Activated CD8-positive, alpha-beta memory T cell treated with anti-CD3 and anti-CD28 coated beads, Interleukin-2, amount 50 U/mL, for 1 hour (primary cell): ENCODE measurements around the gene LGALS13.
"Not testable (repeated sequence)": the region's sequence is repeated elsewhere in the genome, so short reads cannot be mapped to it uniquely, and the experiment has no call there.

Experiments
- DNase-seq: peaks from one replicate; pipeline ENCODE4 v3.0.0-alpha.2; 2020; ENCODE audit errors: extremely low read depth

The LGALS13 gene

GRCh38 chr19:39617745-39618144 lies 15.4 kb downstream of the LGALS13 start:
- DNase-seq, result no peak

- DNase-seq, result no peak
These were observed 21.6 kb downstream of the LGALS13 start for GRCh38 chr19:39623946-39624345.

GRCh38 chr19:39627631-39628030 lies 25.3 kb downstream of the LGALS13 start:
- DNase-seq, result not testable (repeated sequence)

GRCh38 chr19:39631178-39631577 lies 28.9 kb downstream of the LGALS13 start:
- no peak for DNase-seq

- no peak for DNase-seq
These were observed 29.3 kb downstream of the LGALS13 start for GRCh38 chr19:39631626-39632025.

GRCh38 chr19:39637891-39638290 lies 35.6 kb downstream of the LGALS13 start:
- DNase-seq, result no peak

- DNase-seq, result no peak
These were observed 39.4 kb downstream of the LGALS13 start for GRCh38 chr19:39641773-39642172.

GRCh38 chr19:39643591-39643990 lies 41.3 kb downstream of the LGALS13 start:
- no peak for DNase-seq

- no peak for DNase-seq
These were observed 43.6 kb downstream of the LGALS13 start for GRCh38 chr19:39645800-39646411.

GRCh38 chr19:39647918-39648317 lies 45.6 kb downstream of the LGALS13 start:
- DNase-seq, result no peak

- DNase-seq, result no peak
These were observed 53.3 kb downstream of the LGALS13 start, which contains the start of gene LGALS16 for GRCh38 chr19:39655613-39656012. TSS of gene LGALS16 (plus strand) at chr19:39655913. CDS start at chr19:39655962, 49 bp downstream.
